Measurements from ENCODE around the gene ZFPL1. TPM values are rescaled to one million over a fixed set of nuclear protein-coding genes. Genes with fewer than 3 reads are reported as not detected.

The ZFPL1 gene
- total and polyA plus RNA-seq, 11 donors, result 19.6 to 44.4 (median 25.4) TPM

DNA sequence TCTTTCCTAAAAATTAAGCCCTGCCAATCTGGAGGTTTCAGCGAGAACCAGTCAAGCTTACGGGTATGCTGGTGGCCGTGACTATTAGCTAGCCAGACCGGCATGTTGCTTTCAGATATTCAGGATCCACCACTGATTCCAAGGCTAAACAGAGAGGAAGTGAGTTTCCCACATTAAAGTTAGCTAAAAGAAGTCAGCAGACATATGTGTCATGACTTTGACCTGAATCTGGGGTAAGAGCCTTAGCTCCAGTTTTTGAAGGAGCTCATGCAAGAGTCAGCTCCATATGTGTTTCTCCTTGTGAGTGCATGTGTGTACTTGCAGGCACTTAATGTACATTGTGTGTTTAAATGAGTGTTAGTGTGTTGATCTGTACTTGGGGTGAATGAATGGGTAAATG is 1.4 kb downstream of the ZFPL1 start:
- no peak for DNase-seq
- intact Hi-C loops (cut with DNase I), result loop anchor here in 4 of 10 donors (2.0 to 10.0 kb wide), 3 partner anchors 35 to 71 kb away; partner anchors contain the start of genes ARL2 (in 2 of the 4) and SAC3D1 (in 1 of the 4)
- peaks cover 0 to 51% (median 42%) of the 10 kb centered on the region in 9 donors for H3K36me3 ChIP-seq

DNA sequence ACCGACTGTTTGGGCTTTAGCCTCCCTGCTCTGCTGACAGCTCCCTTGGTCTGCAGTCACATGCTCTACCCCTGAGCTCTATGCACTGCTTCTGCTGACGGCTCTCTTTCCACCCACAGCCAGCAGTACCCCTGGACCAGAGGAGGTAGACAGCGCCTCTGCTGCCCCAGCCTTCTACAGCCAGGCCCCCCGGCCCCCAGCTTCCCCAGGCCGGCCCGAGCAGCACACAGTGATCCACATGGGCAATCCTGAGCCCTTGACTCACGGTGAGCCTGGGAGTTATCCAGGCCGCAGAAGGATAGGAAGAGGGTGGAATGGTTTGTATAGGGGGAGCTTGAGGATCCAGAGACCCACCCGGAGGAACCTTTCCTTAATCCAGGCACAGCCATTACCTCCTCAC is 2.8 kb downstream of the ZFPL1 start:
- H3K27me3 ChIP-seq, result no peaks in the 10 kb centered on the region
- H3K36me3 ChIP-seq, result peaks cover 0 to 51% (median 42%) of the 10 kb centered on the region in 9 donors
- TF ChIP-seq, protein P1, sequence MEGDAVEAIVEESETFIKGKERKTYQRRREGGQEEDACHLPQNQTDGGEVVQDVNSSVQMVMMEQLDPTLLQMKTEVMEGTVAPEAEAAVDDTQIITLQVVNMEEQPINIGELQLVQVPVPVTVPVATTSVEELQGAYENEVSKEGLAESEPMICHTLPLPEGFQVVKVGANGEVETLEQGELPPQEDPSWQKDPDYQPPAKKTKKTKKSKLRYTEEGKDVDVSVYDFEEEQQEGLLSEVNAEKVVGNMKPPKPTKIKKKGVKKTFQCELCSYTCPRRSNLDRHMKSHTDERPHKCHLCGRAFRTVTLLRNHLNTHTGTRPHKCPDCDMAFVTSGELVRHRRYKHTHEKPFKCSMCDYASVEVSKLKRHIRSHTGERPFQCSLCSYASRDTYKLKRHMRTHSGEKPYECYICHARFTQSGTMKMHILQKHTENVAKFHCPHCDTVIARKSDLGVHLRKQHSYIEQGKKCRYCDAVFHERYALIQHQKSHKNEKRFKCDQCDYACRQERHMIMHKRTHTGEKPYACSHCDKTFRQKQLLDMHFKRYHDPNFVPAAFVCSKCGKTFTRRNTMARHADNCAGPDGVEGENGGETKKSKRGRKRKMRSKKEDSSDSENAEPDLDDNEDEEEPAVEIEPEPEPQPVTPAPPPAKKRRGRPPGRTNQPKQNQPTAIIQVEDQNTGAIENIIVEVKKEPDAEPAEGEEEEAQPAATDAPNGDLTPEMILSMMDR (IDR thresholded peaks at IDR 0.05), result no peak
- TF ChIP-seq POLR2A (IDR thresholded peaks at IDR 0.05), result no peak
- ATAC-seq (no peak), DNase-seq (no peak)
- no peak overlapping the region for H3K4me3 ChIP-seq
- H3K27ac ChIP-seq, result no peak overlapping the region
- peaks cover 4 to 27% (median 16%) of the 10 kb centered on the region in 12 donors for H3K4me1 ChIP-seq
- intact Hi-C loops (cut with DNase I), result loop anchor here in 2 of 10 donors (10.0 kb wide), 1 partner anchor 72 kb away; the partner anchor contains the start of gene ARL2 (in 2 of the 2)
- no peaks in the 10 kb centered on the region for H3K9me3 ChIP-seq
- WGBS, 4 donors, result 91 to 95% (median 93%) methylated on average over 7 to 9 of the region's 9 CpGs

More for the DNA sequence above, 1.4 kb downstream of the ZFPL1 start:
- TF ChIP-seq POLR2A (IDR thresholded peaks at IDR 0.05), result no peak
- TF ChIP-seq, protein P1 (IDR thresholded peaks at IDR 0.05), result no peak
- ATAC-seq, result no peak
- Histone ChIP-seq H3K9me3 (no peaks in the 10 kb centered on the region), H3K27ac (no peak overlapping the region), H3K4me3 (no peak overlapping the region), H3K27me3 (no peaks in the 10 kb centered on the region), H3K4me1 (peaks cover 4 to 27% (median 16%) of the 10 kb centered on the region in 12 donors)
- 79 to 97% (median 92%) methylated on average over 4 of the region's 4 CpGs for WGBS, 4 donors

DNA sequence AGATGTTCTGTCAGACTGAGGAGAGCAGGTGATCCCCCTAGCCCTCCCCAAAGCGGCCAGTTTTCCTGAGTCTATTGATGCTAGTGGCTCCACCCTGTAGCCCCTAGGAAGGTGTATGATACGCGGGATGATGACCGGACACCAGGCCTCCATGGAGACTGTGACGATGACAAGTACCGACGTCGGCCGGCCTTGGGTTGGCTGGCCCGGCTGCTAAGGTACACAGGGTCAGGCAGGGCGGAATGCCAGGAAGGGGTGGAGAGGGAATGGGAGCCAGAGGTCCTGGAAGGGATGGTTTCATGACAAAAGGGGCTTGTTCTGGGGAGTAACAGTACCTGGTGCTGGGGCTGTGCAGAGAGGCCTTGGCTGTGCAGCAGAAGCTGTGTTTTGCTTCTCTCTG is 3.2 kb downstream of the ZFPL1 start:
- TF ChIP-seq, protein P1 (IDR thresholded peaks at IDR 0.05), result no peak
- TF ChIP-seq POLR2A (IDR thresholded peaks at IDR 0.05), result no peak
- intact Hi-C loops (cut with DNase I), result loop anchor here in 2 of 10 donors (10.0 kb wide), 1 partner anchor 72 kb away; the partner anchor contains the start of gene ARL2 (in 2 of the 2)
- H3K27me3 ChIP-seq, result no peaks in the 10 kb centered on the region
- H3K9me3 ChIP-seq, result no peaks in the 10 kb centered on the region
- H3K27ac ChIP-seq, result no peak overlapping the region
- WGBS, 4 donors, result 86 to 93% (median 89%) methylated on average over 11 of the region's 11 CpGs
- ATAC-seq (no peak), DNase-seq (no peak)
- H3K4me1 ChIP-seq, result peaks cover 4 to 27% (median 16%) of the 10 kb centered on the region in 12 donors
- H3K4me3 ChIP-seq, result no peak overlapping the region
- peaks cover 0 to 51% (median 42%) of the 10 kb centered on the region in 9 donors for H3K36me3 ChIP-seq

DNA sequence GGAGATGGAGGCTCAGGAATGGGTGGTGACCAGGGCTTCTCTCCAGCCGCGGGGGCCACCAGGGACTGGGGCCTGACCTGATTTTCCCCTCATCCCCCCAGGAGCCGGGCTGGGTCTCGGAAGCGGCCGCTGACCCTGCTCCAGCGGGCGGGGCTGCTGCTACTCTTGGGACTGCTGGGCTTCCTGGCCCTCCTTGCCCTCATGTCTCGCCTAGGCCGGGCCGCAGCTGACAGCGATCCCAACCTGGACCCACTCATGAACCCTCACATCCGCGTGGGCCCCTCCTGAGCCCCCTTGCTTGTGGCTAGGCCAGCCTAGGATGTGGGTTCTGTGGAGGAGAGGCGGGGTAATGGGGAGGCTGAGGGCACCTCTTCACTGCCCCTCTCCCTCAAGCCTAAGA is 3.8 kb downstream of the ZFPL1 start:
- TF ChIP-seq, protein P1 (IDR thresholded peaks at IDR 0.05), result no peak
- TF ChIP-seq POLR2A (IDR thresholded peaks at IDR 0.05), result no peak
- ATAC-seq, result no peak
- no peaks in the 10 kb centered on the region for H3K27me3 ChIP-seq
- H3K4me3 ChIP-seq, result no peak overlapping the region
- no peak overlapping the region for H3K27ac ChIP-seq
- H3K4me1 ChIP-seq, result peaks cover 4 to 26% (median 16%) of the 10 kb centered on the region in 12 donors
- intact Hi-C loops (cut with DNase I), result loop anchor here in 2 of 10 donors (10.0 kb wide), 1 partner anchor 73 kb away; the partner anchor contains the start of gene ARL2 (in 2 of the 2)
- WGBS, 4 donors, result 88 to 91% (median 89%) methylated on average over 5 to 15 of the region's 15 CpGs
- no peaks in the 10 kb centered on the region for H3K9me3 ChIP-seq
- peaks cover 0 to 51% (median 42%) of the 10 kb centered on the region in 9 donors for H3K36me3 ChIP-seq
- DNase-seq, result no peak

Data from heart left ventricle (tissue), 16 donors.